K562 (cell line): ENCODE measurements around the gene LRGUK. TPM values are rescaled to one million over a fixed set of nuclear protein-coding genes. Genes with fewer than 3 reads are reported as not detected.

Experiments used
- ARID1B ChIP-seq: fragments of 450-650 bp; IDR thresholded peaks from 2 replicates; pipeline ENCODE4 v1.6.1; 2016; ENCODE audit warnings: antibody characterized with exemption, mild to moderate bottlenecking, inconsistent platforms
- ATF7 ChIP-seq: fragments of 450-650 bp; IDR thresholded peaks from 2 replicates; pipeline ENCODE4 v1.7.1; 2014; ENCODE audit warnings: mild to moderate bottlenecking, moderate library complexity
- BACH1 ChIP-seq: fragments of 200-800 bp; sonication (Bioruptor generic); IDR thresholded peaks from 2 replicates; pipeline ENCODE4 v1.6.1; 2016; ENCODE audit warnings: missing genetic modification characterization, missing compliant biosample characterization
- HDAC1 ChIP-seq, 2 experiments: fragments of 450-650 bp; IDR thresholded peaks; 2 replicates each; pipeline ENCODE4 v1.6.1; 2016 to 2017; ENCODE audit warnings: inconsistent platforms in 1 of 2, mild to moderate bottlenecking in 1 of 2, moderate library complexity in 1 of 2
- ILF3 ChIP-seq: fragments of 450-650 bp; IDR thresholded peaks from 2 replicates; pipeline ENCODE4 v1.6.1; 2018; ENCODE audit warnings: antibody characterized with exemption, mild to moderate bottlenecking, moderate library complexity, borderline replicate concordance
- JUND ChIP-seq, 2 experiments: IDR thresholded peaks; 2 replicates in 1 of 2; 3 replicates in 1 of 2; pipeline ENCODE4 v1.6.1; 2011; ENCODE audit warnings: borderline replicate concordance in 2 of 2, low read depth in 2 of 2, low read length in 2 of 2, improper control_type of control experiment in 1 of 2, missing biosample characterization in 1 of 2, missing genetic modification characterization in 1 of 2, missing genetic modification reagents in 1 of 2
- MEIS2 ChIP-seq: fragments of 450-650 bp; IDR thresholded peaks from 2 replicates; pipeline ENCODE4 v1.6.1; 2014; ENCODE audit warnings: mild to moderate bottlenecking; ENCODE audit not compliant: partially characterized antibody
- MYC ChIP-seq, 2 experiments: fragments of 250-450 bp in 1 of 2; sonication (Bioruptor Pico) in 1 of 2; IDR thresholded peaks; 2 replicates each; pipeline versions ENCODE4 v1.5.1 to v1.6.1; 2012 to 2021; ENCODE audit warnings: low read depth in 2 of 2, borderline replicate concordance in 1 of 2, improper control_type of control experiment in 1 of 2, low read length in 1 of 2, mild to moderate bottlenecking in 1 of 2, moderate library complexity in 1 of 2
- NFIC ChIP-seq: fragments of 450-650 bp; IDR thresholded peaks from 2 replicates; pipeline ENCODE4 v1.6.1; 2017; ENCODE audit warnings: mild to moderate bottlenecking, inconsistent platforms
- POLR2AphosphoS5 ChIP-seq: IDR thresholded peaks from 2 replicates; pipeline ENCODE4 v1.6.1; 2011; ENCODE audit warnings: mild to moderate bottlenecking, low read depth, low read length, moderate library complexity; ENCODE audit not compliant: control insufficient read depth, insufficient read depth
- SAP30 ChIP-seq: fragments of 200-600 bp; sonication (generic); IDR thresholded peaks from 2 replicates; pipeline ENCODE4 v1.6.1; 2012; ENCODE audit warnings: borderline replicate concordance, low read depth, mild to moderate bottlenecking, moderate library complexity, low read length, control low read depth, inconsistent platforms; ENCODE audit not compliant: insufficient read depth, poor library complexity, severe bottlenecking
- SOX6 ChIP-seq: fragments of 450-650 bp; IDR thresholded peaks from 2 replicates; pipeline ENCODE4 v1.6.1; 2014; ENCODE audit warnings: mild to moderate bottlenecking
- TCF3 ChIP-seq: sonication (generic); formaldehyde crosslinking; IDR thresholded peaks from 2 replicates; pipeline ENCODE4 v1.4.0; 2020; ENCODE audit warnings: mild to moderate bottlenecking, missing genetic modification reagents
- YY1 ChIP-seq, 3 experiments: IDR thresholded peaks; 2 replicates each; pipeline ENCODE4 v1.6.1; 2011; ENCODE audit warnings: low read length in 2 of 3, mild to moderate bottlenecking in 2 of 3, moderate library complexity in 2 of 3, borderline replicate concordance in 1 of 3, control low read depth in 1 of 3, low read depth in 1 of 3; ENCODE audit not compliant: insufficient read depth in 3 of 3, insufficient replicate concordance in 2 of 3, control insufficient read depth in 1 of 3, insufficient read length in 1 of 3; ENCODE audit errors: extremely low read depth in 1 of 3
- ZNF184 ChIP-seq: sonication (generic); formaldehyde crosslinking; IDR thresholded peaks from 2 replicates; pipeline ENCODE4 v1.5.0; 2020; ENCODE audit warnings: missing genetic modification reagents
- polyA plus RNA-seq, 8 experiments: library from polyadenylated mRNA; depleted of rRNA in 4 of 8; stranded (reverse) in 5 of 8; unstranded in 3 of 8; fragments of >200 nt; fragmentation: Nextera tagmentation in 2 of 8; fragmentation: Illumina TruSeq in 1 of 8; extraction: Ambion mirVana in 2 of 8; extraction: Trizol in 1 of 8; gene quantifications; 2 replicates each; pipeline versions ENCODE4 v1.2.1 to v1.2.3, GENCODE V29; 2011 to 2014; ENCODE audit warnings: inconsistent platforms in 1 of 8, missing spikeins in 1 of 8
- total RNA-seq, 7 experiments: library from RNA; depleted of rRNA in 6 of 7; stranded (reverse); fragments of >200 nt in 6 of 7; fragmentation: Illumina TruSeq in 2 of 7; extraction: Trizol in 2 of 7; gene quantifications; 2 replicates each; pipeline versions ENCODE4 v1.2.1 to v1.2.3, GENCODE V29; 2011 to 2021; ENCODE audit warnings: low replicate concordance in 1 of 7
- TF ChIP-seq, protein P1 (sequence below): fragments of 450-650 bp; IDR thresholded peaks from 2 replicates; pipeline ENCODE4 v1.6.1; 2017; ENCODE audit warnings: mild to moderate bottlenecking, moderate library complexity
- TF ChIP-seq, protein P2 (sequence below): fragments of 250-450 bp; sonication (Bioruptor Pico); IDR thresholded peaks from 2 replicates; pipeline ENCODE4 v1.5.0; 2021
- TF ChIP-seq, protein P3 (sequence below): sonication (generic); formaldehyde crosslinking; IDR thresholded peaks from 2 replicates; pipeline ENCODE4 v1.8.0; 2022; ENCODE audit warnings: mild to moderate bottlenecking, low read depth, missing genetic modification reagents

Gene LRGUK
- total and polyA plus RNA-seq, 9 of the 15 experiments (the other 6 are each of a cell fraction or from before 2014, with no cell fraction given), result 0.04 to 0.33 (median 0.18) TPM

DNA sequence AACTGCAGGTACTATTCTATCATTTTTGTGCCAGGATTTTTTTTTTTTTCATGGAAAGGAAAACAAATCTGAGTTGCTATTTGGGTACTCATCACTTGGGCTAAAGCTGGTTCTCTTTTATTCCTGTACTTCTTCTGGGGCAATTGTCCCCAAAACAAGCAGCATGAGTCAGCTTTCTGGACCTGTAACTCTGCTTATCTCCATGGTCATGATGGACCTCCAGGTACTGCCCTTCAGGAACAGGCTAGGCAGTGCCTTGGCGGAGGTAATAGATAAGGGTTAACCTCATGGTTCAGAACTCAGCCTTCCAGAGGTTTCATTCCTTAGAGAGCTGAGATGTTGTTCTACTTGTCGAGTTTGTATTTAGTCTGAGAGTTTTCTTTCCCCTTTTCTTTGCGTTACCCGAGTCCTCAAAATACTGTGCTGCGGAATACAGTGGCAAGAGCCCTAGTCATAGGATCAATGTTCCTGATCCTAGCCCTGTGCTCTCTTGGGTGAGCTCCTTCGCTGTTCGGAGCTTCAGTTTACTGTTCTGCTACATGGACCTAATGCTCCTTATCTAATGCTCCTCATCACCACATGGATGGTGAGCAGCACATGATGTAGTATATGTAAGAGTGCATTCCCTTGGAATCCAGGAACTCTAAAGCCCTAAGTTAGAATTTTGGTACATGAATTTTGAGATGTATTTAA, 74.6 kb downstream of the LRGUK start (continued):
- TF ChIP-seq ATF7 (peak; percentile 30; the same call in 1 of the 2 replicates), HDAC1 (IDR thresholded peaks at IDR 0.05) (peak in 1 of 2 experiments; percentile 50; a peak in 1 of 4 replicates), BACH1 (peak; percentile 50; the same call in 1 of the 2 replicates), MYC (IDR thresholded peaks at IDR 0.05; ENCODE audit: low read depth, low read length) (peak; percentile 78; the same call in 1 of the 2 replicates), MYC (CRISPR knock-in tag; IDR thresholded peaks at IDR 0.05; ENCODE audit: borderline replicate concordance, low read depth) (no peak), TCF3 (CRISPR knock-in tag) (peak; percentile 91), MEIS2 (peak; percentile 20), NFIC (peak; percentile 58; the same call in 1 of the 2 replicates), ILF3 (no peak), ARID1B (peak; percentile 91), YY1 (IDR thresholded peaks at IDR 0.05; ENCODE audit: borderline replicate concordance in 1 of 3, control insufficient read depth in 1 of 3, extremely low read depth in 1 of 3, insufficient read depth in 3 of 3, insufficient read length in 1 of 3, insufficient replicate concordance in 2 of 3, low read depth in 1 of 3, low read length in 2 of 3) (no peak), JUND (IDR thresholded peaks at IDR 0.05; ENCODE audit: borderline replicate concordance, low read depth, low read length) (peak; percentile 87), JUND (tag; IDR thresholded peaks at IDR 0.05; ENCODE audit: borderline replicate concordance, low read depth, low read length) (peak; percentile 78; the same call in 1 of the 3 replicates), POLR2AphosphoS5 (peak; percentile 84), SAP30 (no peak), ZNF184 (no peak), SOX6 (peak; percentile 81)
- TF ChIP-seq, protein P1, sequence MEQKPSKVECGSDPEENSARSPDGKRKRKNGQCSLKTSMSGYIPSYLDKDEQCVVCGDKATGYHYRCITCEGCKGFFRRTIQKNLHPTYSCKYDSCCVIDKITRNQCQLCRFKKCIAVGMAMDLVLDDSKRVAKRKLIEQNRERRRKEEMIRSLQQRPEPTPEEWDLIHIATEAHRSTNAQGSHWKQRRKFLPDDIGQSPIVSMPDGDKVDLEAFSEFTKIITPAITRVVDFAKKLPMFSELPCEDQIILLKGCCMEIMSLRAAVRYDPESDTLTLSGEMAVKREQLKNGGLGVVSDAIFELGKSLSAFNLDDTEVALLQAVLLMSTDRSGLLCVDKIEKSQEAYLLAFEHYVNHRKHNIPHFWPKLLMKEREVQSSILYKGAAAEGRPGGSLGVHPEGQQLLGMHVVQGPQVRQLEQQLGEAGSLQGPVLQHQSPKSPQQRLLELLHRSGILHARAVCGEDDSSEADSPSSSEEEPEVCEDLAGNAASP, result no peak
- TF ChIP-seq, protein P2, sequence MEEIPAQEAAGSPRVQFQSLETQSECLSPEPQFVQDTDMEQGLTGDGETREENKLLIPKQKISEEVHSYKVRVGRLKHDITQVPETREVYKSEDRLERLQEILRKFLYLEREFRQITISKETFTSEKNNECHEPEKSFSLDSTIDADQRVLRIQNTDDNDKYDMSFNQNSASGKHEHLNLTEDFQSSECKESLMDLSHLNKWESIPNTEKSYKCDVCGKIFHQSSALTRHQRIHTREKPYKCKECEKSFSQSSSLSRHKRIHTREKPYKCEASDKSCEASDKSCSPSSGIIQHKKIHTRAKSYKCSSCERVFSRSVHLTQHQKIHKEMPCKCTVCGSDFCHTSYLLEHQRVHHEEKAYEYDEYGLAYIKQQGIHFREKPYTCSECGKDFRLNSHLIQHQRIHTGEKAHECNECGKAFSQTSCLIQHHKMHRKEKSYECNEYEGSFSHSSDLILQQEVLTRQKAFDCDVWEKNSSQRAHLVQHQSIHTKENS, result no peak
- TF ChIP-seq, protein P3, sequence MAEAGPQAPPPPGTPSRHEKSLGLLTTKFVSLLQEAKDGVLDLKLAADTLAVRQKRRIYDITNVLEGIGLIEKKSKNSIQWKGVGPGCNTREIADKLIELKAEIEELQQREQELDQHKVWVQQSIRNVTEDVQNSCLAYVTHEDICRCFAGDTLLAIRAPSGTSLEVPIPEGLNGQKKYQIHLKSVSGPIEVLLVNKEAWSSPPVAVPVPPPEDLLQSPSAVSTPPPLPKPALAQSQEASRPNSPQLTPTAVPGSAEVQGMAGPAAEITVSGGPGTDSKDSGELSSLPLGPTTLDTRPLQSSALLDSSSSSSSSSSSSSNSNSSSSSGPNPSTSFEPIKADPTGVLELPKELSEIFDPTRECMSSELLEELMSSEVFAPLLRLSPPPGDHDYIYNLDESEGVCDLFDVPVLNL (CRISPR knock-in tag), result no peak
